T1000 (cell line): Measurements from ENCODE around the gene GRAMD2A.
"Not testable (repeated sequence)": the region's sequence is repeated elsewhere in the genome, so short reads cannot be mapped to it uniquely, and the experiment has no call there.

ENCODE experiments used
- DNase-seq: peaks from one replicate; lab custom pipeline; 2025; ENCODE audit warnings: mixed read lengths; lab: John Stamatoyannopoulos, UW

The GRAMD2A gene

DNA sequence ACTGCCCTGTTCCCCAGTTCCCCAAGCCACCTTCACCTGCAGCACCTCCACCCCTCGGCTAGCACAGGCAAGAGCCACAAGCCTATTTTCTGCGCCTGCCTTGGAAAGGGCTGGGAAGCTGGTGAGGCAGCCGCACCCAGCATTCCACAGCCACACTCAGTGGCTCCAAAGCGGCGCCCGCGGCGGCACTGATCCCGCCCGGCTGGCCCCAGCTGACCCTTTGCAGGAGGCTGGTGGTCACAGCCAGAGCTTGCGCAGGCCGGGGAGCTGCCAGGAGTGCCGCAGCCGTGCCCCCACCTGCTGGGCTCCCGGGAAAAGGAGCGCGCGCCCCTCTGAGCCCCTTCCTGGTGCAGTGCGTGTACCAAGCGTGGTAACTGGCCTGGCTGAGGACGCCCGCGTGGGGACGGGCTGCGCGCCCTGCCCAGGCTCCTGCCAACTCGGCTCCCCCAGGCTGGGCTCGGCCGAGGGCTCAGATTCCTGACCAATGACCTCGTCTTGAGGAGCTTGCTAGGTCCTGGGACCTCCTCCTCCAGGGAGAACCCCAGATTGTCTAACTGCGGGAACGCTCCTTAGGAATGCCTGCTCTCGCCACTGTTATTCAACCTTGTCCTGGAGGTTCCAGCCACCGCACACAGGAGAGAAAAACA lies 13.3 kb downstream of the GRAMD2A start:
- DNase-seq, result no peak

DNA sequence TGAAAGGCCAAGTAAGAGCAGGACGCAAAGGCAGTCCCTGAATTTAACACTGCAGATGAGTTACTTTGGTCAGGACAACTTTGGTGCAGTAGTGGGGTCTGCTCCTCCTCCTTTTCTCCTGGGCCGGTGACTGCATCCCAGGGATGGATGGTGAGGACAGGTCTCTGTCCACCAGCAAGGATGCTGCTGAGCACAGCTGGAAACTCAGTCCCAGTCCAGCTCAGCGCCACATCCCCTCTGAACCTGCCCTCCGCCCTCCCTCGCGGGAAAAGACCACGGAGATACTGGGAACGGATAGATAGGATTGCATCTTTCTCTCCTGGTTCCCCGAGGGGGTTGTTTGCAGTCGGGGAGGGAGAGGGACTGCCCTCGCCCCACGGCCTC lies 13.8 kb downstream of the GRAMD2A start:
- no peak for DNase-seq

DNA sequence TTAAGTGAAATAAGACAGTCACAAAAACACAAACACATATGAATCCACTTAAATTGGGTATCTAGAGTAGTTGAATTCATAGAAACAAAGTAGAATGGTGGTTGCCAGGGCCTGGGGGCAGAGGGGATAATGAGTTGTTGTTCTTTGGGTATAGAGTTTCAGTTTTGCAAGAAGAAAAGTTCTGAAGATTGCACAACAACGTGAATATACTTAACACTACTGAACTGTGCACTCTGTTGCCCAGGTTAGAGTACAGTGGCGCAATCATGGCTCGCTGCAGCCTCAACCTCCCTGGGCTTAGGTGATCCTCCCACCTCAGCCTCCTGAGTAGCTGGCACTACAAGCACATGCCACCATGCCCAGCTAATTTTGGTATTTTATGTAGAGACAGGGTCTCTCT lies 14.9 kb downstream of the GRAMD2A start:
- DNase-seq, result peak; percentile 11

DNA sequence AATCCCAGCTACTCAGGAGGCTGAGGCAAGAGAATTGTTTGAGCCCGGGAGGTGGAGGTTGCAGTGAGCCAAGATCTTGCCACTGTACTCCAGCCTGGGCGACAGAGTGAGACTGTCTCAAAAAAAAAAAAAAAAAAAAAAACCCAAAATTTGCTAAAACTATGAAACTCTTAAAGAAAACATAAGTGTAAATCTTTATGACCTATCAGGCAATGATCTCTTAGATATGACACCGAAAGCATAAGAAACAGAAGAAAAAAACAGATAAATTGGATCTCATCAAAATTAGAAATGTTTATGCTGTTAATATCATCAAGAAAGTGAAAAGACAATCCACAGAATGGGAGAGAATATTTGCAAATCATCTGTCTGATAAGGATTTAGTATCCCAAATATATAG lies 15.3 kb downstream of the GRAMD2A start:
- no peak for DNase-seq

DNA sequence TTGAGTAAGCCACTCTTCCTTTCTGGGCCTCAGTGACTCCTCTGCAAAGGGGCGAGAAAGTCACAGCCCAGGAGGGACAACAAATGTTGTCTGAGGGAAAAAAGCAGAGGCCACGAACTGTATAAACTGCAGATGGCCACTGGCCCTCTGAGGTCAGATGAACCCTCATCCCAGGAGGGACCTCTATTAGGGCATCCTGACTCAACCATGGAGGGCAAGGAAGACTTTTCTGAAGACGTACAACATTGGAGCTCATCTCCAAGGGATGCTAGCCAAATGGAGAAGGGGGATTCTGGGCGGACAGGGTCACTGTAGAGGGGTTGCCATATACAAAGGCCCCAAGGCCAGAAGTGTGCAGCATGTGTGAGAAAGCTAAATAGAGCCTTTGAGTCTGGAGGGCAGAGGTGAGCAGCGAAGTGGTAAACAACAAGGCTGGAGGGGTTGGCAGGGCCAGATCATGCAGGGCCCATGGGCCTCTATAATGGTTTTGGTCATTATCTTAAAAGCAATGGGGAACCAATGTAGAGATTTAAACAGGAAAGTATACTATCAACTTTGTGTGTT lies 16.7 kb downstream of the GRAMD2A start:
- no peak for DNase-seq

DNA sequence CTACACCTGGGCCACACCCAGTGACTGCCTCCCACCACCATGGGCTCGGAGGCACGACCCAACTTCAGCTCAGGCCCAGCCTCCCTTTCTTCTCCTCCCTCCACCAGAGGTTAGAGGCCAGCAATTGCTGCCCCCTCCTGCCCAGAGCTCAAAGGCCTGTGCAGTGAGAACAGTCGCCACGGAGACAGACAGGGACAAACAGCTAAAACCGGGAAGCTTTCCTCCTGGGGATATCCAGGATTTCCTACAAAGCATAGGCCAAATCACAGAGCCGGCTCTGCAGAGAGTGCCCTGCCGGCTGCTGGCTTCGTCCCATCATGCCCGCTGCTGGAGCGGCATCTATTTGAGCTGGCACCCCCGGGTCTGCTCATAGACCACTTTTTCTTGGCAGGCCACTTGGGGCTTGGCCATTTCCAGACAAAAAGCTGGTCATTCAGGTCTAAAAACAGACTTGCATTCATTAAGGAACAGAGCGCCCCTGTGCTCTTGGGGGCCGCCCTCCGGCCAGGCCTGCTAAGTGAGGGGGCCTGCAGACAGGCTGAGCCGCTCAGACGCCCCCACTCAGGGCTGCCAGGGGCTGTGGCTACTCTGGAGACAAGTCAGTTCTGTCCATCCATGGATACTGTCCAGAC lies 17.5 kb downstream of the GRAMD2A start:
- DNase-seq, result no peak

DNA sequence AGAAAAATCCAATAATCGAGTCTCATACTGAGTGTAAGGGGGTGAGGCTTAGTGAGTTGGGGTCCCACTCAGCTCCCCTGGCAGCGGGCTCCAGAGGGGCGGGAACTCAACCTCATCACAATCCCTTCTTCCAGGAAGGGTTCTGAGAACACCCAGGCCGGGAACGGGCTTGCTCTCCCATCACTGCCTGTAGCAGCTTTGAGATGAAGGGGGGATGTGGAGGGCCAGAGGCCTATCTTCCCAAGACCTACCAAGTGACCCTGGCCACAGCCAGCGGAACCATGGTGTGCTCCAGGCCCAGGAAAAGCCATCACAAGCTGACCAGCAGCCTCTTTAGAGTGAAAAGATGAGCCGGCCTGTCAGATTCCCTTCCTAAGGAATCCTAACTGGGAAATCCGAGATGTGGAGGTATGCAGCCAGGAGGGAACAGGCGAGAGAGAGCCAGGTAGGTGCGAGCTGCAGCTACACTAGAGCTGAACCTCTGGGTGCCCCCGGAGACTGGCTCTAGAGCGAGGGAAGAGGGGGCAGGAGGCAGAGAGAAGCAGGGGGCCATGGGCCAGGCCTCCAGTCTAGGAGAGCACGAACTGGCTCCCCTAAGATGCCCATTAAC lies 18.5 kb downstream of the GRAMD2A start:
- no peak for DNase-seq

DNA sequence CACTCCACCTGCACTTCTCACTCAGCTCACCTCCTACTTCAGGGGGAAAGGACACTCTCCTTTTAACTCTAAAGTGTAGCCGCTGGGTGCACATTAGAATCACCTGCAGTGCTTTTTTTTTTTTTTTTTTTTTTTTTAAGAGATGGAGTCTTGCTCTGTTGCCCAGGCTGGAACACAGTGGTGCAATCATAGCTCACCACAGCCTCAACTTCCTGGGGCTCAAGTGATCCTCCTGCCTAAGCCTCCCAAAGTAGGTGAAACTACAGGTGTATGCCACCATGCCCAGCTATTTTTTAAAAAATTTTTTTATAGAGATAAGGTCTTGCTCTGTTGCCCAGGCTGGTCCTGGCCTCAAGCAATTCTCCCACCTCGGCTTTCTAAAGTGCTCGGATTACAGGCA lies 20.8 kb downstream of the GRAMD2A start:
- no peak for DNase-seq

DNA sequence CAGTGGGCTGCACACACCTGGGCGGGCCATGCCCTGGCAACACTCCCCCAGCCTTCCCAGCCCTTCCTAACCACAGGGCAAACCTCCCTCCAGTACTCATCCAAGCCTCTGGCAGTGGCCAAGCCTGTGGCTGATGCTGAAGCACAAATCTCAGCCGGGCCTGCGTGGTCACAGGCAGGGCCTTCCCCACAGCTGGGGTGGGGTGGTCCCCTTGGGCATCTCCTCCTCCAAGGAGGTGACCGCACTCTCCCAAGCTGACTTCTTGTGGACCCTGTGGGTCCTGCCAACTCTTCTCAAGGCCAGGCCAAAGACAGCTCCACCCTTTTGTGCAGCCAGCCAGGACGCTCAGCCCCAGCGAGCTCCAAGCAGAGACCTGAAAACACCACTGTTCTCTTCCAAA lies 21.4 kb downstream of the GRAMD2A start:
- DNase-seq, result no peak

DNA sequence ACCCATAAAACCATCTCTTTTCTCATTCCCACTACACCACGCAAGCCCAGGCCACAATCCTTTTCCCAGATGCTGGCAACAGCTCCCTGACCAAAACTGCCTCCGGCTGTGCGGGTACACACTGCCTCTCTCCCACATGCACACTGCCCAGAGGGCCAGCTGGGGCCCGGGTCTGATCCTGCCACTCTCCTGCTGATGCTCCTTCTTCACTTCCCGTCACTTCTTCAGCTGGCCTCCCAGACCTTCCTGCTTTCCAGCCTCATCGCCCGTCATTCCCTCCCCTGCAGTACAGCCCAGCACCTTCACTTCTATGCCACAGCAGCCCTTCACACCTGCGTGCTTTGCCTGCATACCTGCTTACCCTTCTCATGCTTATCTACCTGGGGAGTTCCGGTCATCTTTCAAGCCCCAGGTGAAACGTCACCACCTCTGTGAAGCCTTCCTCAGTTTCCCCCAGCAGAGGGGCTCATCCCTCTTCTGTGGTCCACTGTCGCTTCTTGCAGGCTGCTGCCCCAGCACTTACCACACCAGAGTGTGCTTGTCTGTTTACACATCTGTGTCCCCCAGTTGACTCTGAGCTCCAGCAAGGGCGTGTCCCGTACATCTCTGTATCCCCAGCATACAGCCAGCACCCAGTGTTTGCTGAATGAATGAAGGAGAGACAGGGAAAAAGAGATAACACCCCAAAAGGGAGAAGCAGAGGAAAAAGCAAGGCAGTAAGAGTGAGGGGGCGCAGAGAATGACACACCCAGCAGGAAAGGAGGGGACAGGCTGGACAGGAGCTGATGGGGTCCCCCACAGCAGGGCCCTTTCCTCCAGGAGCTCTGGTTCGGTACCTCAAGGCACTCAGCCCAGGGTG lies 22.2 kb downstream of the GRAMD2A start:
- no peak for DNase-seq

DNA sequence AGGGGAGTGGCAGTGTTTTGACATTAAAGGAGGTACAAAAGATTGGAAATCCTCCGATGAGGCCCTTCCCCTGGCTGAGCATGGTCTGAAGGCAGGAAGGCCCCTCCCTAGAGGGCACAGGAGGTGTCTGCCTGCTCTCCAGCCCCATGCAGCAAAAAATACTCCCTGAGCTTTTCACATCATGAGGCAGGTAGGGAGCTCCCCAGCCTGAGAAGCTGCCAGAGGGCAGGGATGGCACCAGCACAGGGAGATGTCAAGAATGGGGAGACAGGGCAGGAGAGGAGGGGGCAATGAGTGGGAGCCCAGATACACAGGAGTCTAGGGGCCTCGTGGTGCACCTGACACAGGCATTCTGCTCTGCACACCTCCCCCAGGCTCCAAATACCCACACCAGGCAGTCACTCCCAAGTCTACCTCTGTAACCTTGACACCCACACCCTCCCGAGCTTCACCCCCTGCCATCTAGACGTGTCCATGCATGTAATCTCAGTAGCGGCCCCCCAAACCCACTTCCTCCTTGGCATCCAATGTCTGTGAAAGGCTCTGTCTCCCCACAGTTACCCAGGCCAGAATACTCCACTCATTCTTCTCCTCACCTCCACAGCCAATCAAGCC lies 22.9 kb downstream of the GRAMD2A start:
- no peak for DNase-seq

DNA sequence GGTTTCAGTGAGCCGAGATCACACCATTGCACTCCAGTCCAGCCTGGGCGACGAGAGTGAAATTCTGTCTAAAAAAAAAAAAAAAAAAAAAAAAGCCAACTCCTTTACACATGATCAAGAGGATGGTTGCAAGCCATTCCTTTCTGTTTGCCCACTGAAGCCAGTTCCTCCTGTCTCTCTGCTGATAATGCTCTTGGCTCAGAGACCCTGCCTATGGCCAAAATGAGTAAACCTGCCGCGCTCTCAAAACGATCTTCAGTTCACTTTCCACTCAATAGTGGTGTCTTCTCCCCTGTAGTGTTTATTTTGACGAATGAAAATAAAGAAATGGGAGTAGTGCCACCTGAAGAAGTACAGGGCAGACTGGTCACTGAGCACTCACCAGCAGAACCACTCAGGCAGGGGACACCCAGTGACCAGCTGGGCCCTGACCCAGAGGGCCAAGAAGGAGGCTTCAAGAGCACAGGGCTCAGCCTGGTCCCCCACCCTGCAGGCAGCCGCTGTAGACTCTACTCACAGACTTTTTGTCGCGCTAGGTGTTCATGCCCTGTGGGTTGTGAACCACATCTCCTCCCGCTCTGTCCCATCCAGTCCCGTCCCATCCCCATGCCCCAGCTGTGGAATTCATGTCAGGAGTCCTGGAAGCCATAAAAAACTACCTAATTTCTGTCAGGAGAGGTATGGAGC lies 23.6 kb downstream of the GRAMD2A start:
- no peak for DNase-seq

DNA sequence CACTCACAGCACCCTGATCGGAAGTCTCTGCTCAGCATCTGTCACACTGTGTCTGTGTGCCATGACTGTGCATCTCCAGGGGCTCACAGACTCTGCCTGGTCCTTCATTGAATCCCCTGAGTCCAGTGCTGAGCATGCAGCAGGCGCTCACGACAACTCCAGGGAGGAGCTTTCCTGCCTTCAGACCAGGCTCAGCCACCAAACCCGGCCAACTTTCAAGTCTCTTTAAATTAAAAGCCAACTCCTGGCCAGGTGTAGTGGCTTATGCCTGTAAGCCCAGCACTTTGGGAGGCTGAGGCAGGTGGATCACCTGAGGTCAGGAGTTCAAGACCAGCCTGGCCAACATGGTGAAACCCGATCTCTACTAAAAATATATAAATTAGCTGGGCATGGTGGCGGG lies 24.2 kb downstream of the GRAMD2A start:
- no peak for DNase-seq

DNA sequence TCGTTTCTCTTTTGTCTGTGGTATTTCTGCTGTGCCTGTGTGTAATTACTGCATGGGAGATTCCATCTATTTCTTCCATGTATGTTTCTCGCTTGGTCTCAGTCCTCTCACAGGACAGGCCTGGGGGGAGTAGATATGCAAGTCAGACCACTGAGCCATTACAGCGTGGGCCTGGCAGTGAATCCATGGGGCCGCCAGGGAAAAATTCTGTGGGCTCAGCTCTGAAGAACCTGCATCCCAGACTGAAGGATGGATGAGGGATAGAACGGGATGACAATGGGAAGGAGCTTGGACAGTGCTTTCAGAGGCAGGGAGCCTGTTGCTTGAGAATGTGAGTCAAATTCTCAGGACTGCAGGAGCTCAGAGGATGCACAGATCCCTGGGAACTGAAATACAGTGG lies 24.8 kb downstream of the GRAMD2A start:
- no peak for DNase-seq

DNA sequence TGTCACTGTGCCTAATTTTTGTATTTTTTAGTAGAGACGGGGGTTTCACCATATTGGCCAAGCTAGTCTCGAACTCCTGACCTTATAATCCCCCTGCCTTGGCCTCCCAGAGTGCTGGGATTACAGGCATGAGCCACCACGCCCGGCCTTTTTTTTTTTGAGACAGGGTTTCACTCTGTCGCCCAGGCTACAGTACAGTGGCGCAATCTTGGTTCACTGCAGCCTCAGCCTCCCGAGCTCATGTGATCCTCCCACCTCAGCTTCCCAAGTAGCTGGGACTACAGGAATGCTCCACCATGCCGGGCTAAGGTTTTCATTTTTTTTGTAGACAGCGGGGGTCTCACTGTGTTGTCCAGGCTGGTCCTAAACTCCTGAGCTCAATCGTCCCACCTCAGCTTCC lies 25.6 kb downstream of the GRAMD2A start:
- DNase-seq, result not testable (repeated sequence)

DNA sequence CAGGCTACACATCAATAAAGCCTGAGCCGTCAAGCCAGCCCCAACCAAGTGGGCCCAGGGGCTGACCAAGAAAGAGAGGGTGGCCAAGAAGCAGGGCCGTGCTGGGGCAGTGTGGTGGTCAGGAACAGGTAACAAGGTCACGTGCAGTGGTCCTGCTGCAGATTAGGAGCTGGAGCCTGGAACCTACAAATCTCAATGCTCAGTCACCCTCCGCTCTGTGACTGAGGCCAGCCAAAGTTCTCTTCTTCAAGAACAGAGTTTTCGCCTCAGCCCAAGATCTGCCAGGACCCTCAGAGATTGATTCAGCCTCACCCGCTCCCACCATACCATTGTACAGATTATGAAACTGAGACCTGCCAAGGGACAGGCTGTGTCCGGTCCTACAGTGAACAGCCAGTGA lies 26.9 kb downstream of the GRAMD2A start:
- no peak for DNase-seq

DNA sequence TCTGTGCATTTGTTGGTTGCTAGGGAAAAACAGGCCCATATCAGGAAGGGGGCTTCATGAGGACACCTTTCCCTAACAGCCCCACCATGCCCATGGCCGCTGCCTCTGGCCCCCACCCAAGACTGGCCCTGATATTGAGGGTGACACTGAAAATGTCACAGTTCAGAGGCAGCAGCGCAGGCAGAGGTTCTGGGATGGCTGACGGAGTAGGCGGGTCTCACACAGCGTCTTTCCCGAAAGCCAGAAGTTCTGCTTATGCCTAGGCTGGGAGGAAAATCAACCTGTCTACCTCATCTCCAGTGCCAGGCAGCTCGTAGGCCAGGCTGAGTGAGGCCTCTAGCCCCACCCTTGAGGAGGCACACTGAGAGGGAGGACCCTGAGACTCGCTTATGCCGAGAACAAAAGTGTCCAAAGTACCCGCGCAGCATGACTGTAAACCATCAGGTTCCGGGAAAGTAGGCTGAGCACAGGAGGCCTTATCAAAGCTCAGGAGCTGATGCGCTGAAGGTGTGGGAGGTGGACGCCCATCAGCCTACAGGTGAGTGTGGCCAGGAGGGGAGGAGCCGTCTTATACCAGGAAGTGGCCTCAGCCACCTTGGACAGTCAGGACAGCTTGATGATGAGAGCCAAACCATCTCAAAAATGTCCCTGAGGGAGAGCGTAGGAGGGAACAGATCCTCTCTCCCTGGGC lies 27.5 kb downstream of the GRAMD2A start:
- DNase-seq, result no peak

DNA sequence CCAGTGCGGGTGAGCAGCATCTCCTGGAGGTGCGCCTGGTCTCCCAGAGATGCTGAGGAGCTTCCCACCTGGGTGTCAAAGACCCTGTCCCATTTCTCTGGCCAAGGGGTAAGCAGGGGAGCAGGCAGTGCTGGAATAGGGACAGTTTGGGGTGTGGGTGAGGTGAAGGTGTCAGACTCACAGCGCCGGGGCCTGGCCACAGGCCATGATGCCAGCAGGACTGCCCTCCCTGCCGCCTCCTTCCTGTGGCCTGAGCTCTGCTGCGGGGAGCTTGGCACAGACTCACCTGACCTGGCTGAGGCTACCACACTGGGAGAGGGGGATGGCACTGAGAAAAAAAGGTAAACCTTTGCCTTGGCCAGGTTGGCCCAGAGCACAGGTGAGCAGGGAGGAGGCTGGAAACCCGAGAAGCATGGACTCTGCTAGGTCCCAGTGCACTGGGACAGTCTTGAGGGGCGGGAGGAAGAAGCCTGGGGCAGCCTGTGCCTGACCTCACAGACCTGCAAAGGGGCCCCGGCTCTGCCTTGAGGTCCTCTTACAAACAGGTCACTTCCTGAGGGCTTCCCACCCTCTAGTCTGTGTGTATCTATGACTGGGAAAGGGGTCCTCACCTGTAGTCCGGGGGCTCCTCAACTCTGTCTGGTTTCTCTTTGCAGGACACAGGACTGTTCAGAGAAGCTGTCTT lies 28.2 kb downstream of the GRAMD2A start:
- DNase-seq, result no peak

DNA sequence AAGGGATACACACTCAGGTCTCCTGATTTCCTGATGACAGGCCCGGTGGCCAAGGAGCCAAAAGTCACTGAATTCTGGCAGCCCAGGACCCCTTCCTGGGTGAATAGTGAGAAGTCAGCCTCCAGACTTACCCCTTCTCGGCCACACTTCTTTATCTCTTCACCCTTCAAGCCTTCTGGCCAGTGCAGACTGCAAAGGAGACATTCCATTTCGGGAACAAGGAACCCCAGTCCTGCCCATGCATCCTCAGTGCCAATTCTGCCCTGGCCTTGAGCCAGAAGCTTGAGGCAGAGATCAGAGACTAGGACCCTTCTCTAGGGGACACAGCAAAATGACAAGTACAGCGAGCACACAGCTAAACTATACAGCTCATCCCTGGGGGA lies 28.8 kb downstream of the GRAMD2A start:
- no peak for DNase-seq

DNA sequence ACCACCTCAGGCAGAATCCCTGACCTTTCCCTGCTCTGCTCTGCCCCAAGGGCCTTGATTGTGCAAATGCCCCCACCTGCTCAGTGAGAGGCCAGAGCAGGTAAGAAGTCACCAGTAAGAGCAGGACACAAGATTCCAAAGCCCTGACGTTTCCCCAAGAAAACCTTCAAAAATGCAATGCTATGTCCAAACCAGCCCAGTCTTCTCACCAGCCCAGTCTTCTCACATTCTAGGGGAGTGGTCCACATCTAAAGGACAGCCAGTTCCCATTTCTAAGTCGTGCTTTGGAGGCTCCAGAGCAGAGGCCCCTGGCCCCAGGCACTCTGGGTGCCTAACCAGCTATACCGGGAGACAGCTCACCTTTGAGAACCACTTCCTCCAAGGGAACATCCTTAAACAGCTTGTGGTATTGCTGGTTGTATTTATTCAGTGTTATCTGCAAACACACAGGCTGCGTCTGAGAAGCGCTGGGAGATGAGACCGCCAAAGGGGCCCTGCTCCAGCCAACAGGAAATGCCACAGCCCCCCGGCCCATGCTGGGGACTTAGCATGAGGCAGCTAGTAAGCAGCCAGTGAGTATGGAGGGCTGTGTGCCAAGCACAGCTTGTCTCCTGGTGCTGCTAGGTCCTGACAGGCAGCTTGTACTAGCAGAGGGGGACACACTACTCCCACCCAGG lies 29.3 kb downstream of the GRAMD2A start:
- no peak for DNase-seq
